ENCODE data around the gene LCAT. TPM values are rescaled to one million over a fixed set of nuclear protein-coding genes. Genes with fewer than 3 reads are reported as not detected.
A peak's percentile ranks its signal among the peaks of the same experiment; 100 is the strongest.

The LCAT gene
- total RNA-seq, 1 experiment from 2014 or later = 16.7 TPM

- no peak for DNase-seq (ENCODE audit: low spot score)
These were observed 29.0 kb downstream of the LCAT start for GRCh38 chr16:67914758-67915495.

GRCh38 chr16:67910158-67910557 lies 33.8 kb downstream of the LCAT start:
- no peak for DNase-seq (ENCODE audit: low spot score)

GRCh38 chr16:67909056-67909742 lies 34.7 kb downstream of the LCAT start:
- DNase-seq (ENCODE audit: low spot score) = no peak

GRCh38 chr16:67907397-67908180 lies 36.3 kb downstream of the LCAT start:
- no peak for DNase-seq (ENCODE audit: low spot score)

GRCh38 chr16:67902831-67903230 lies 41.1 kb downstream of the LCAT start:
- DNase-seq (ENCODE audit: low spot score) = no peak

GRCh38 chr16:67901734-67902133 lies 42.2 kb downstream of the LCAT start:
- DNase-seq (ENCODE audit: low spot score) = no peak

GRCh38 chr16:67897231-67897630 lies 46.7 kb downstream of the LCAT start:
- no peak for DNase-seq (ENCODE audit: low spot score)

GRCh38 chr16:67893743-67894399 lies 50.0 kb downstream of the LCAT start:
- no peak for DNase-seq (ENCODE audit: low spot score)

- DNase-seq (ENCODE audit: low spot score) = peak; percentile 81
These were observed 50.8 kb downstream of the LCAT start, which contains the start of gene PSKH1 for GRCh38 chr16:67892899-67893742. TSS of gene PSKH1 (plus strand) at chr16:67893254. CDS start at chr16:67908750, 15,496 bp downstream.

GRCh38 chr16:67892375-67892774 lies 51.5 kb downstream of the LCAT start:
- no peak for DNase-seq (ENCODE audit: low spot score)

Other genes with a start within 250 kb of the LCAT start
- 21.9 and 25.9 TPM in 2 replicates for gene GFOD2, start 224.8 kb downstream of the LCAT start, total RNA-seq (2014; rRNA removed; shearing (Covaris generic))
- 3.7 and 8.8 TPM in 2 replicates for gene RANBP10, start 137.6 kb downstream of the LCAT start, total RNA-seq (2014; rRNA removed; shearing (Covaris generic))
- gene TSNAXIP1, start 137.2 kb downstream of the LCAT start, total RNA-seq (2014; rRNA removed; shearing (Covaris generic)) = 0.05 and 0.55 TPM in 2 replicates
- gene THAP11, start 101.8 kb downstream of the LCAT start, total RNA-seq (2014; rRNA removed; shearing (Covaris generic)) = 21.4 and 21.6 TPM in 2 replicates
- 68.5 and 72.4 TPM in 2 replicates for gene NUTF2, start 97.2 kb downstream of the LCAT start, total RNA-seq (2014; rRNA removed; shearing (Covaris generic))
- gene CENPT, start 96.4 kb downstream of the LCAT start, total RNA-seq (2014; rRNA removed; shearing (Covaris generic)) = 25.5 and 27.9 TPM in 2 replicates
- gene EDC4, start 71.1 kb downstream of the LCAT start, total RNA-seq (2014; rRNA removed; shearing (Covaris generic)) = 31.8 and 50.7 TPM in 2 replicates
- gene NRN1L, start 59.2 kb downstream of the LCAT start, total RNA-seq (2014; rRNA removed; shearing (Covaris generic)) = not detected in 2 replicates
- 3.3 and 3.5 TPM in 2 replicates for gene PSKH1, start 50.9 kb downstream of the LCAT start, total RNA-seq (2014; rRNA removed; shearing (Covaris generic))
- gene CTRL, start 12.3 kb downstream of the LCAT start, total RNA-seq (2014; rRNA removed; shearing (Covaris generic)) = 0.33 and 0.96 TPM in 2 replicates
- gene PSMB10, start 7.3 kb downstream of the LCAT start, total RNA-seq (2014; rRNA removed; shearing (Covaris generic)) = 27.9 and 28.8 TPM in 2 replicates
- gene SLC12A4, start 24.5 kb upstream of the LCAT start, total RNA-seq (2014; rRNA removed; shearing (Covaris generic)) = 25.1 and 26.6 TPM in 2 replicates
- gene DPEP3, start 36.4 kb upstream of the LCAT start, total RNA-seq (2014; rRNA removed; shearing (Covaris generic)) = not detected in 2 replicates
- not detected in 2 replicates for gene DPEP2, start 55.4 kb upstream of the LCAT start, total RNA-seq (2014; rRNA removed; shearing (Covaris generic))
- gene DPEP2NB, start 71.8 kb upstream of the LCAT start, total RNA-seq (2014; rRNA removed; shearing (Covaris generic)) = not detected in 2 replicates
- gene DDX28, start 79.1 kb upstream of the LCAT start, total RNA-seq (2014; rRNA removed; shearing (Covaris generic)) = 9.1 and 10.2 TPM in 2 replicates
- 12.8 and 12.9 TPM in 2 replicates for gene DUS2, start 79.2 kb upstream of the LCAT start, total RNA-seq (2014; rRNA removed; shearing (Covaris generic))
- 13.4 and 14.3 TPM in 2 replicates for gene NFATC3, start 141.2 kb upstream of the LCAT start, total RNA-seq (2014; rRNA removed; shearing (Covaris generic))

Data from A172 (cell line).